Neutrophil (primary cell): Measurements from ENCODE around the gene SRRM2.

Experiments used
- H3K27ac ChIP-seq: fragments of 200-600 bp; sonication (generic); 2 replicates; pipeline ENCODE4 v1.5.1; 2016; ENCODE audit warnings: mild to moderate bottlenecking, moderate library complexity
- H3K27me3 ChIP-seq: fragments of 200-600 bp; sonication (generic); 2 replicates; pipeline ENCODE4 v1.6.0; 2016; ENCODE audit warnings: mild to moderate bottlenecking
- H3K36me3 ChIP-seq: fragments of 200-600 bp; sonication (generic); 2 replicates; pipeline ENCODE4 v1.5.1; 2017
- H3K4me1 ChIP-seq, 2 experiments: fragments of 200-600 bp in 1 of 2; sonication (generic) in 1 of 2; 1 replicate in 1 of 2; 2 replicates in 1 of 2; pipeline versions ENCODE4 v1.5.1 to v1.6.1; 2013 to 2016; ENCODE audit warnings: low read depth in 1 of 2, low read length in 1 of 2, mild to moderate bottlenecking in 1 of 2, moderate library complexity in 1 of 2; ENCODE audit not compliant: control insufficient read depth in 1 of 2, insufficient read depth in 1 of 2
- H3K4me3 ChIP-seq, 2 experiments: fragments of 200-600 bp in 1 of 2; sonication (generic) in 1 of 2; 1 replicate in 1 of 2; 2 replicates in 1 of 2; pipeline ENCODE4 v1.5.1; 2013 to 2016; ENCODE audit warnings: low read depth in 1 of 2, low read length in 1 of 2, mild to moderate bottlenecking in 1 of 2, moderate library complexity in 1 of 2
- H3K9me3 ChIP-seq: fragments of 200-600 bp; sonication (generic); 2 replicates; pipeline ENCODE4 v1.5.1; 2016
- TF ChIP-seq, protein P1 (sequence below): fragments of 200-600 bp; sonication (generic); IDR thresholded peaks from 2 replicates; pipeline ENCODE4 v1.5.1; 2016; ENCODE audit warnings: antibody characterized with exemption

The SRRM2 gene

DNA sequence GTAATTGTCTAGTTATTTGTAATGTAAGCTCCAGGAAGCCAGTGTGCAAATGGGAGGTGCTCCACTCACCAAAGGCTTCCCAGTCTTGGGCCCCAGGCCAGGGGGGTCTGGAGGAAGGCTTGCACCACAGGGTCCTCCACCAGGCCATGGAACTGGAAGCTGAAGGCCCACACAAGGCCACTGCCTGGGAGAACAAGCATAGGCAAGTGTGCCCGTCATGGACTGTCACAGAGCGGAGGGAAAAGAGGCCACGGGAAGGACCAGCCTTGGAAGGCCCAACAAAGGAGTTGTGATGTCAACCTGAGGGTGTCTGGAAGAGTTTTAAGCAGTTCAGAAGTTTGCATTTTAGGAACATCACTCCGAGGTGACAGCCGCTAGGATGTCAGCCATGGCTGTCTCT, 3.0 kb upstream of the SRRM2 start:
- Histone ChIP-seq H3K27me3 (no peaks in the 10 kb centered on the region), H3K36me3 (no peaks in the 10 kb centered on the region), H3K27ac (no peak overlapping the region), H3K4me3 (no peak overlapping the region), H3K4me1 (peaks cover 20 to 23% of the 10 kb centered on the region in 2 experiments), H3K9me3 (no peaks in the 10 kb centered on the region)
- TF ChIP-seq, protein P1, sequence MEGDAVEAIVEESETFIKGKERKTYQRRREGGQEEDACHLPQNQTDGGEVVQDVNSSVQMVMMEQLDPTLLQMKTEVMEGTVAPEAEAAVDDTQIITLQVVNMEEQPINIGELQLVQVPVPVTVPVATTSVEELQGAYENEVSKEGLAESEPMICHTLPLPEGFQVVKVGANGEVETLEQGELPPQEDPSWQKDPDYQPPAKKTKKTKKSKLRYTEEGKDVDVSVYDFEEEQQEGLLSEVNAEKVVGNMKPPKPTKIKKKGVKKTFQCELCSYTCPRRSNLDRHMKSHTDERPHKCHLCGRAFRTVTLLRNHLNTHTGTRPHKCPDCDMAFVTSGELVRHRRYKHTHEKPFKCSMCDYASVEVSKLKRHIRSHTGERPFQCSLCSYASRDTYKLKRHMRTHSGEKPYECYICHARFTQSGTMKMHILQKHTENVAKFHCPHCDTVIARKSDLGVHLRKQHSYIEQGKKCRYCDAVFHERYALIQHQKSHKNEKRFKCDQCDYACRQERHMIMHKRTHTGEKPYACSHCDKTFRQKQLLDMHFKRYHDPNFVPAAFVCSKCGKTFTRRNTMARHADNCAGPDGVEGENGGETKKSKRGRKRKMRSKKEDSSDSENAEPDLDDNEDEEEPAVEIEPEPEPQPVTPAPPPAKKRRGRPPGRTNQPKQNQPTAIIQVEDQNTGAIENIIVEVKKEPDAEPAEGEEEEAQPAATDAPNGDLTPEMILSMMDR = no peak

DNA sequence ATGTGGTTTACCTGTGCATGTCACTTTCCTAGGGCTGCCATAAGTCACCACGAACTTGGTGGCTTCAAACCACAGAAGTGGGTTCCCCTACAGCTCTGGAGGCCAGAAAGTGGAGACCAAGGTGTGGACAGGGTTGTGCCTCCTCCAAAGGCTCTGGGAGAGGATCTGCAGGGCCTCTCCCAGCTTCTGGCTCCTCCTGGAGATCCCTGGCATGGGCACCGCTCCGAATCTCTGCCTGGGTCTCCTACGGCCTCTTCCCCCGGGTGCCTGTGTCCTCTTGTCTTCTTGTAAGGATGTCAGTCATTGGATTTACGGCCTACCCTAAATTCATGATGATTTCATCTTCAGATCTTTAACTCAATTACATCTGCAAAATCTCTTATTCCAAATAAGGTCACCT, 2.5 kb upstream of the SRRM2 start:
- Histone ChIP-seq H3K27me3 (no peaks in the 10 kb centered on the region), H3K27ac (no peak overlapping the region), H3K9me3 (no peaks in the 10 kb centered on the region), H3K4me1 (peaks cover 25 to 28% of the 10 kb centered on the region in 2 experiments), H3K4me3 (no peak overlapping the region), H3K36me3 (no peaks in the 10 kb centered on the region)
- TF ChIP-seq, protein P1 = no peak

DNA sequence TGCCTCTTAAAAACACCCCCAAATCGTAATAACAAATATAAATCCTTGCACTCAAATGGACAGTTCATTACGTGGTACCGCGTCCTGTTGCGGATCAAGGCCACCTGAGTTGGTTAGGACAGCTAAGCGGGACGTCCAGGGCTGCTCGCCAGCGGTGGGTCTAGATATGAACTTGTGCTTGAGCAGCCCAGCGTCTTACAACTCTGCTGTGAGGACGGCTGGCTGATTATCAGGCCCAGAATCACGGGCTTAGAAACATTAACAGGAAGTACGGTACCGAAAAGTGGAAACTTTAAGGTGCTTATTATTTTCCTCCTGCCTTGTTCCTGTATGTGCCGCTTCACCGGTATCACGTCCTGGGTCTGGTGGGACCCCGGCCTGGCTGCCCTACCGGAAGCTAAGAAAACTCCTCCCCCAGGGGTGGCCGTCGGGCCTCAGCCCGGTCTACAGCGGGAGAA, 832 bp upstream of the SRRM2 start:
- Histone ChIP-seq H3K27ac (peak overlapping the region; percentile 94), H3K4me1 (peaks cover 35 to 37% of the 10 kb centered on the region in 2 experiments), H3K27me3 (no peaks in the 10 kb centered on the region), H3K4me3 (peak overlapping the region; percentile 90 to 98), H3K9me3 (no peaks in the 10 kb centered on the region), H3K36me3 (no peaks in the 10 kb centered on the region)
- TF ChIP-seq, protein P1 = no peak

DNA sequence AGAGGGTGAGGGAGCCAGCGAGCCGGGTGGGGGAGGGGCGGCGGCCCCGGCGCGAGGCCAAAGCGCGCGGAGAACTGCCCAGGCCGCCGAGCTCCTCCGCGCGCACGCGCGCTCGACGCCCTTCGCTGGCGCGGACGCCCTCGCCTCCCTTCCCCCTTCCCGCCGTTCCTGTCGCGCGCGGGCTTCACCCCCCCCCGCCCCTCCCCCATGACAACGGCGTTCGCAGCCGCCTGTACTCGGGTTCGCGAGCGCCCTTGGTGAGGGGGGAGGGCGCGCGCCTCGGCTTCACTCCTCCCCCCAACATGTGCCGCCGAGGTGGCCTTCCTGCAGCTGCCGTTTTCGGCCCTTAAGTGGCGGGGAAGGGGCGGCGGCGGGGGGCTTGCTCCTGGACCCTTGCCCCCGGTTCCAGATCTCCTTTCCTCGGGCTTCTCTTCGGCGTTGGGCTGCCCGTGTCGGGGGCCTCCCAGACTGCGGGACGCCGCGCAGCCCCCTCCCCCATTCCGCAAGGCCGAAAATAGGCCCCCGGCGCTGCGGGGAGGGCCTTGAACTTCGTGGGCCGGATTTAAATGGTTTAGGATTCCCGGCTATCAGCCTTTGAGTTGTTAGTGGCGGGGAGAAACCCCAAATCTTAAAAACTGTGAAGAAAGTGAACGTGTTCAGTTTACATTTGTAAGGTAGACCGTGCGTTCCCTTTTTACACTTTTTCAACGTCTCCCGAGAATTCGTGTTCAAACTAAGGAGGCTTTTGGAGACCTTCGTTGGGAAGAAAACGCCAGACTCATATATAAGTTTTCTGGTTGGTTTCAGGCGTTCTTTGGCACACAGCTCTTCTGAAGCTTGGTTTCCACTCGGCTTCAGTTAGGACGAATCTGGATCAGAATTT, 653 bp downstream of the SRRM2 start:
- Histone ChIP-seq H3K27ac (peak overlapping the region; percentile 94), H3K4me1 (peaks cover 35 to 37% of the 10 kb centered on the region in 2 experiments), H3K9me3 (no peaks in the 10 kb centered on the region), H3K4me3 (peak overlapping the region; percentile 90 to 98), H3K27me3 (no peaks in the 10 kb centered on the region), H3K36me3 (peaks cover 9% of the 10 kb centered on the region)
- TF ChIP-seq, protein P1 = no peak

DNA sequence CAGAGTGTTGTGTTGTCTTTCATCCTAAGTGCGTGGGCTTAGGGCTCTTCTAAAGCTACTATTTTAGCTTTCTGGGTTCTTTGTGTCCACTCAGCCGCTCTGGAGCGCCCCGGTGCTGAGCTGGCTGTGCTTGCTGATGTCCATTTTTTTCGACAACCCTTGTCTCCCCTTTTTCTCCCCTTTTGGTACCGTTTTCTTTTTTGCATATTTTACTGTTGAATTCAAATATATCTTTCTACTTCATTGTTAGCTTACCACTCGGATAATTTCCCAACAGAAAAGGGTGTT, 1.2 kb downstream of the SRRM2 start:
- Histone ChIP-seq H3K27ac (peak overlapping the region; percentile 94), H3K4me1 (peaks cover 35 to 37% of the 10 kb centered on the region in 2 experiments)

More for the DNA sequence above, 1.2 kb downstream of the SRRM2 start:
- peaks cover 15% of the 10 kb centered on the region for H3K36me3 ChIP-seq
- TF ChIP-seq, protein P1 = no peak
- H3K9me3 ChIP-seq = no peaks in the 10 kb centered on the region
- no peaks in the 10 kb centered on the region for H3K27me3 ChIP-seq
- peak overlapping the region; percentile 90 to 98 for H3K4me3 ChIP-seq
